Measurements from ENCODE around the gene FDX2.

Gene FDX2

GRCh38 chr19:10332965-10333757, 17.3 kb upstream of the FDX2 start, which contains the start of gene RAVER1:
RAVER1 (minus strand) TSS chr19:10333529; CDS start chr19:10333507, 22 bp downstream.
- DNase-seq (ENCODE audit: low spot score): peak; percentile 98

GRCh38 chr19:10332158-10332964, 16.5 kb upstream of the FDX2 start:
- DNase-seq (ENCODE audit: low spot score): no peak

- DNase-seq (ENCODE audit: low spot score): no peak
Observed at GRCh38 chr19:10329555-10329954, 13.7 kb upstream of the FDX2 start.

- no peak for DNase-seq (ENCODE audit: low spot score)
Observed at GRCh38 chr19:10328558-10329429, 13.0 kb upstream of the FDX2 start.

GRCh38 chr19:10327793-10328192, 12.0 kb upstream of the FDX2 start:
- DNase-seq (ENCODE audit: low spot score): no peak

- no peak for DNase-seq (ENCODE audit: low spot score)
Observed at GRCh38 chr19:10325732-10326131, 9.9 kb upstream of the FDX2 start.

- no peak for DNase-seq (ENCODE audit: low spot score)
Observed at GRCh38 chr19:10321874-10322835, 6.3 kb upstream of the FDX2 start.

- DNase-seq (ENCODE audit: low spot score): no peak
Observed at GRCh38 chr19:10321417-10321797, 5.6 kb upstream of the FDX2 start.

GRCh38 chr19:10320602-10321416, 5.0 kb upstream of the FDX2 start:
- no peak for DNase-seq (ENCODE audit: low spot score)

- DNase-seq (ENCODE audit: low spot score): no peak
Observed at GRCh38 chr19:10318807-10319682, 3.2 kb upstream of the FDX2 start.

- DNase-seq (ENCODE audit: low spot score): no peak
Observed at GRCh38 chr19:10317857-10318462, 2.1 kb upstream of the FDX2 start.

- DNase-seq (ENCODE audit: low spot score): peak; percentile 18
Observed at GRCh38 chr19:10317045-10317856, 1.4 kb upstream of the FDX2 start.

GRCh38 chr19:10316229-10317044, 622 bp upstream of the FDX2 start:
- peak; percentile 27 for DNase-seq (ENCODE audit: low spot score)

GRCh38 chr19:10309423-10309822, 6.4 kb downstream of the FDX2 start, which contains the start of gene ZGLP1:
ZGLP1 (minus strand) TSS chr19:10309815.
- no peak for DNase-seq (ENCODE audit: low spot score)

GRCh38 chr19:10306327-10306726, 9.5 kb downstream of the FDX2 start:
- DNase-seq (ENCODE audit: low spot score): no peak

GRCh38 chr19:10305139-10305806, 10.5 kb downstream of the FDX2 start:
- DNase-seq (ENCODE audit: low spot score): no peak
